Motor neuron (in vitro differentiated cells): ENCODE data around the gene TMOD4. TPM values are rescaled to one million over a fixed set of nuclear protein-coding genes. Genes with fewer than 3 reads are reported as not detected.

Experiments
- ATAC-seq, 8 experiments: fragments of 200-7000 bp; cut with Tn5 transposase; replicated peaks in 6 of 8; 2 replicates each; pipeline ENCODE4 v1.8.0; 2021; ENCODE audit warnings: mild to moderate bottlenecking in 8 of 8, moderate library complexity in 8 of 8
- H3K27ac ChIP-seq, 2 donors: fragments of 250-450 bp; sonication (Bioruptor Pico); 2 replicates each; pipeline ENCODE4 v1.9.0; 2021; ENCODE audit warnings: antibody characterized with exemption in 2 of 2, mild to moderate bottlenecking in 2 of 2, moderate library complexity in 1 of 2
- H3K4me1 ChIP-seq, 2 donors: fragments of 250-450 bp; sonication (Bioruptor Pico); replicated peaks in 1 of 2; 2 replicates each; pipeline ENCODE4 v1.6.1; 2021; ENCODE audit warnings: antibody characterized with exemption in 2 of 2, mild to moderate bottlenecking in 2 of 2, moderate library complexity in 1 of 2
- H3K4me3 ChIP-seq, 5 donors: fragments of 250-450 bp; sonication (Bioruptor Pico); 2 replicates each; pipeline ENCODE4 v1.9.0; 2021; ENCODE audit warnings: antibody characterized with exemption in 5 of 5, mild to moderate bottlenecking in 5 of 5, moderate library complexity in 4 of 5
- WGBS, 10 experiments: fragments of 450-650 bp; shearing (Covaris generic); methylation state at CpG; one replicate each; pipeline ENCODE4 v1.0.0; 2022; 5-methylcytosine and 5-hydroxymethylcytosine counted together
- in situ Hi-C, 9 experiments: fragments of 400-800 bp; cut with MboI; loops; one replicate each; pipeline ENCODE4 v1.15.0; 2021; ENCODE audit warnings: low sequenced_read_pairs in 9 of 9, low pct_unique_long_range_greater_than_20kb in 2 of 9; ENCODE audit not compliant: unreplicated experiment in 9 of 9
- total RNA-seq, 8 experiments: library from RNA; unstranded; fragments of 300-600 nt; gene quantifications; 2 replicates each; pipeline versions ENCODE4 v1.2.3 to v1.2.4, GENCODE V29; 2022

Gene TMOD4
- total RNA-seq, 8 experiments from 2014 or later = 0.27 to 2.0 (median 0.96) TPM; not detected in 2

DNA sequence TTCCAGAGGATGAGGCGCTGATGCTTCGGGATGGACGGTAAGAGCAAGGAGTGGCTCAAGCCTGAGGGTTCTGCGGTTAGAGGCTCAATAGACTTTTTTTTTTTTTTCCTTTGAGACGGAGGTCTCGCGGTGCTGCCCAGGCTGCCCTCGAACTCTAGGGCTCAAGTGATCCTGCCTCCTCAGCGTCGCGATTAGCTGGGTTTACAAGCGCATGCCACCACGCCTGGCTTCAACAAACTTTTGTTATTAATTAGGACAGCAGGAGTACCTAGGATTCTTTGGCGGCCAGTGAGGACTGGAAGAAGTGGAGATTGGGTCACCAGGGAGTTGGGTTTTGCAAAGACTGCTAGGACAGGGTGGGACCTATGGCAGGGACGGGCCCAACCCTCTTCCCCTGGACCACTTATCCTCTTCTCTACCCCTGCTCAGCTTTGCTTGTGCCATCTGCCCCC lies 9.2 kb downstream of the TMOD4 start:
- in situ Hi-C loops = loop anchor here in 1 of 9 experiments (25.0 kb wide), 1 partner anchor 104 kb away; the partner anchor contains the start of genes CDC42SE1, GABPB2 and MLLT11
- 2 to 8% (median 4%) methylated on average over 5 to 15 of the region's 15 CpGs; no CpG with 5 or more reads in 3 of the 10 experiments for WGBS, 10 experiments
- ATAC-seq = peak; percentile 8 to 54 (median 14)
- Histone ChIP-seq H3K4me3 (peak overlapping the region; percentile 58 to 79 (median 77)), H3K4me1 (peaks cover 12 to 13% of the 10 kb centered on the region in 2 donors), H3K27ac (peak overlapping the region; percentile 54 to 85)

DNA sequence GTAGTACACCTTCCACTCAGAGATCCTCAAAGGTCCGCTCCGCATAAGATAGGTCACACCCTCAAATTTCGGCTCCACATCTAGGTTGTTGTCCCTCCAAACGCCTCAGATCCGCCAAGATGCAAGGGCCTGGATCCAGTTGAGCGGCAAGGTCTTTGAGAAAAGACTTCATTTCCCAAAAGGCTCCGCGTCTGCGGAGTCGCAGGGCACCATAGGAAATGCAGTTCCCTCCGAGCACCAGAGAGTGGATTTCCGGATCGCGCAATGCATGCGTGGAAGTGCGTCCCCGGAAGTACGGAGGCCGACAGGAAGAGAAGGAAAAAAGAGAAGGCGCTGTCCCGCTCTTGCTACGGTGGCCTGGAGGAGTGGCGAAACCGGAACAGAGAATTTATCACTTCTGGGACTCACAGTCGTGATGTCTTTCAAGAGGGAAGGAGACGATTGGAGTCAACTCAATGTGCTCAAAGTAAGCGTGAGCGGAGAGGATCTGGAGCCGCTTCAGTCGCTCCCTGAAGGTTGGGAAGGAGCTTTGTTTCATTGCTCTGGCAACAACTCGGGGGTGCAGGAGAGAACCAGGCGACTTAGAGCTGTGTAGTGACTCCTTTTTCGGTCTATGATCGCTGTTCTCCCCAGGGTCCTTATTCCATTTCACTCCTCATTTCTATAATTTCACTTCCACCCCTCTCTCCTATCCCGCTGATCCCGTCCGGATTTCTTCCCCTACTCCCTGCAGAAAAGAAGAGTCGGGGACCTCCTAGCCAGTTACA lies 9.9 kb downstream of the TMOD4 start, which contains the start of the genes LYSMD1 and SCNM1:
LYSMD1 (minus strand) TSS at position 165 of the 767 bp plus-strand sequence. CDS start 644 bp downstream, outside the sequence.
SCNM1 (plus strand) TSS at position 407 of the 767 bp plus-strand sequence; CDS start at position 416, 9 bp downstream.
- peak within 1 kb of the TSS; percentile 78 to 85 for H3K27ac ChIP-seq
- in situ Hi-C loops = loop anchor here in 1 of 9 experiments (25.0 kb wide), 1 partner anchor 104 kb away; the partner anchor contains the start of genes CDC42SE1, GABPB2 and MLLT11
- H3K4me1 ChIP-seq = peaks cover 12 to 13% of the 10 kb centered on the region in 2 donors
- 0 to 10% (median 0%) methylated on average over 4 to 32 of the region's 38 CpGs; no CpG with 5 or more reads in 1 of the 10 experiments for WGBS, 10 experiments
- peak; percentile 75 to 93 (median 90) for ATAC-seq
- H3K4me3 ChIP-seq = peak within 1 kb of the TSS; percentile 58 to 79 (median 77)

DNA sequence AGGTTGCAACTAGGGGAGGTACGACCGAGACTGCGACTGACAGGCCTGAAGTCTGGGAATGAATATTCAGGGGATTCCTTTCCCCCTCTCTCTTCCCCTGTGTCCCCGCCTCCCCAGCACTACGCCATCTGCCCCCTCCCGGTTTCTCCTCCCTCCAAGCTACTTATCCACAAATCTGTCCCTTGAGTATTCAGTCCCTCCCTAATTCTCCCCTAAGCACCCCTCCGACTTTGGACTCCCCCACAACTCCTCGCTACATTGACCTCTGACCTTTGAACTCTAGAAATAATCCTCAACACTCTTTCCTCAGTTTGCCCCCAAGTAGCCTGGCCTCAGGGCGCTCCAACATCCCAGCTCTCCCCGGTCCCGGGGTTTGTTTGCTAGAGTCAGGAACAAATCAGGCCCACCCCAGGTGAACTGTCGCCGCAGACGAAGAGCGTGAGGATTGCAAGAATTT lies 10.5 kb downstream of the TMOD4 start:
- peak; percentile 41 to 73 (median 60) for ATAC-seq
- H3K27ac ChIP-seq = peak overlapping the region; percentile 78 to 84
- peak overlapping the region; percentile 58 to 79 (median 77) for H3K4me3 ChIP-seq
- H3K4me1 ChIP-seq = peaks cover 12 to 13% of the 10 kb centered on the region in 2 donors
- in situ Hi-C loops = loop anchor here in 1 of 9 experiments (25.0 kb wide), 1 partner anchor 103 kb away; the partner anchor contains the start of genes CDC42SE1, GABPB2 and MLLT11
- WGBS, 10 experiments = 0 to 3% (median 0%) methylated on average over 2 to 12 of the region's 15 CpGs; no CpG with 5 or more reads in 4 of the 10 experiments

DNA sequence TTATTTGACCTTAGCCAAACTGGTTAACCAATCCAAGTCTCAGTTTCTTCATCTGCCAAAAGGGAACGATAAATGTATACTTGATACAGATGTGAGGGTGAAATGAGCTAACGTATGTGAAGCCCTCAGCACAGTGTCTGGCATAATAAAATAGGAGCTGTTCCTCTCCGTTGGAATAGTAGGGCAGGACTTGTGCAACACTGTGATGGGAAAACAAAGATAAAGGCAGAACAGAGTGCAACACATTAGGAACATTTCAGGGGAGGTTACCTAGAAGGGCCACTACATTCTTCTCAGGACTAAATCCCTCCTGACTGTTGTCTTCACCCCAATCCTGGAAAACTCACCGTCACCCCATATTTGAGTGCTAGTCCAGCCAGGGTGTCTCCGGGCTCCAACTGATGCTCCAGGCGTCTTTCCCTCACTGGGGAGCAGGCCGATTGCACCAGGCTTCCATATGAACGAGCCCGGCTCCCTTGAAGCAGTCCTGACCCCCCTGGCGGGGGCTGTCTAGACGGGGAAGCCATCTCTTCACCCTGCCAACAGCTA lies 11.0 kb downstream of the TMOD4 start:
- ATAC-seq = peak in 4 of 8 experiments; percentile 0 to 1 (median 0)
- WGBS, 10 experiments = 0 to 43% (median 25%) methylated on average over 1 to 8 of the region's 11 CpGs; no CpG with 5 or more reads in 2 of the 10 experiments
- in situ Hi-C loops = loop anchor here in 1 of 9 experiments (25.0 kb wide), 1 partner anchor 103 kb away; the partner anchor contains the start of genes CDC42SE1, GABPB2 and MLLT11
- Histone ChIP-seq H3K4me1 (peaks cover 12 to 13% of the 10 kb centered on the region in 2 donors), H3K27ac (peak overlapping the region; percentile 78 to 84), H3K4me3 (peak overlapping the region; percentile 58 to 79 (median 77))

DNA sequence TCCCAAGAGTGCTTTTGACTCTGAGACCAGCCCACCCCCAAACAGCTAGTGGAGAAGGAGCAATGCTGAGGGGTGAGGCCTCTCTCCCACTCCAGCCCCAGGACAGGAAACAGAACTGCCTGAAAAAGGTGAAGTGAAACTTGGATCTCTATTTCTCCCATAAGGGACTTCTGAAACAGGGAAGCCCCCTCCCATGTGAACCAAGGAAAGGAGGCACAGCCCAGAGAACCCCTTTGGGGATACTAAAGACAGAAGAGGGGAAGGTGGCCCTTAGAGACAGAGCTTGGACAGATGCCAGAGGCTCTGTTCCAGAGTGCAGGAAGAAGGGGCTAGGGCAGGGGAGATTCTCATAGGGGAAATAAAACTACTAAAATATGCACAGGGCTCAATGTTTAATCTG lies 16.4 kb downstream of the TMOD4 start:
- H3K4me3 ChIP-seq = no peak overlapping the region
- H3K4me1 ChIP-seq = peaks cover 7 to 9% of the 10 kb centered on the region in 2 donors
- in situ Hi-C loops = loop anchor here in 1 of 9 experiments (25.0 kb wide), 1 partner anchor 97 kb away; the partner anchor contains the start of genes CDC42SE1, GABPB2 and MLLT11
- ATAC-seq = no peak
- no peak overlapping the region for H3K27ac ChIP-seq

DNA sequence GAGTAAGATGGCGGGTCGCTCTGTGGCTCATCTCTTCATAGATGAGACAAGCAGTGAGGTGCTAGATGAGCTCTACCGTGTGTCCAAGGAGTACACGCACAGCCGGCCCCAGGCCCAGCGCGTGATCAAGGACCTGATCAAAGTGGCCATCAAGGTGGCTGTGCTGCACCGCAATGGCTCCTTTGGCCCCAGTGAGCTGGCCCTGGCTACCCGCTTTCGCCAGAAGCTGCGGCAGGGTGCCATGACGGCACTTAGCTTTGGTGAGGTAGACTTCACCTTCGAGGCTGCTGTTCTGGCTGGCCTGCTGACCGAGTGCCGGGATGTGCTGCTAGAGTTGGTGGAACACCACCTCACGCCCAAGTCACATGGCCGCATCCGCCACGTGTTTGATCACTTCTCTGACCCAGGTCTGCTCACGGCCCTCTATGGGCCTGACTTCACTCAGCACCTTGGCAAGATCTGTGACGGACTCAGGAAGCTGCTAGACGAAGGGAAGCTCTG lies 17.0 kb downstream of the TMOD4 start:
- in situ Hi-C loops = loop anchor here in 1 of 9 experiments (25.0 kb wide), 1 partner anchor 96 kb away; the partner anchor contains the start of genes CDC42SE1, GABPB2 and MLLT11
- Histone ChIP-seq H3K27ac (no peak overlapping the region), H3K4me3 (no peak overlapping the region), H3K4me1 (peaks cover 2 to 5% of the 10 kb centered on the region in 2 donors)
- peak in 1 of 8 experiments; percentile 18 for ATAC-seq
- 90 to 96% (median 93%) methylated on average over 3 to 12 of the region's 22 CpGs; no CpG with 5 or more reads in 5 of the 10 experiments for WGBS, 10 experiments

DNA sequence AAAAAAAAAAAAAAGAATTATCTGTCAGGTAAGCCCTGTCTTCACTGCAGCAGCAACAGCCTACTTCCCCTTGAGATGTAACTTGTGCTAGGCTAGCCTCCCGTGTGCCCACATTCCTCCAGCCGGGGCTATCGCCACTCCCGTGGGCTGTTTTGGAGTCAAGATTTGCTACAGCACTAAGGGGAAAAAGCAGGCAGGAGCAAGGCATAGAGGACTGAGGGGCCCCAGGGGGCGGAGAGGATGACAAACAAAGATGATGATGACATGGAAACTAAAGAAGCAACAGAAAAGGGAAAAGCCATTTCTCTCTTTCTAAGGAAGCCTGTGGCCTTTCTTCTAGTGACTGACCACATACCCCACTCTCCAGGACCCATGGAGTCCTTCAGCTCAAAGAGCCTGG lies 17.5 kb downstream of the TMOD4 start:
- H3K27ac ChIP-seq = no peak overlapping the region
- WGBS, 10 experiments = 20 to 100% (median 94%) methylated on average over 1 to 5 of the region's 5 CpGs; no CpG with 5 or more reads in 2 of the 10 experiments
- peak in 1 of 8 experiments; percentile 16 for ATAC-seq
- H3K4me3 ChIP-seq = no peak overlapping the region
- in situ Hi-C loops = loop anchor here in 1 of 9 experiments (25.0 kb wide), 1 partner anchor 96 kb away; the partner anchor contains the start of genes CDC42SE1, GABPB2 and MLLT11
- H3K4me1 ChIP-seq = peaks cover 2 to 5% of the 10 kb centered on the region in 2 donors

DNA sequence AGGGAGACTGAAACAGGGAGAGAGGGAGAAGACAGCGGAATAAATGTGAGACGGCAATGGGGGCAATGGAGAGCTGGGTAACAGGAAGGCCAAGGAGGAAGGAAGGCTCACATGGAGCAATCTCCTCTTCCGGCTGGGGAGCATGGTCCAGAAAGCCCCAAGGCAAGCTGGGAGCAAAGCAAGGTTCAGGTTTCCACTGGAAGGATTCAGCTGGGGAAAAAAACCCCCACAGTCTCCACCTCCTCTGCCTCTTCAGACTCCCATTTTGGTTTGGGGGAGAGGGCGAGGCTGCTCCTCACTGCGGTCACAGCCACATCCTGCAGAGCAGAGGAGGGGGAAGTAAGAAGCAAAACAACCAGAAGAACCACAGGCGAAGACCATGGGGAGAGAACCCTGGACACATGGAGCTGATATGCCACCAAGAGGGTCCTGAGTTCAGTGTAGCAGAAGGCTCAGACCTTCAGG lies 18.7 kb downstream of the TMOD4 start:
- 33 to 100% (median 90%) methylated on average over 1 to 6 of the region's 6 CpGs; no CpG with 5 or more reads in 1 of the 10 experiments for WGBS, 10 experiments
- no peak overlapping the region for H3K27ac ChIP-seq
- in situ Hi-C loops = loop anchor here in 1 of 9 experiments (25.0 kb wide), 1 partner anchor 95 kb away; the partner anchor contains the start of genes CDC42SE1, GABPB2 and MLLT11
- H3K4me1 ChIP-seq = peaks cover 2 to 5% of the 10 kb centered on the region in 2 donors
- no peak for ATAC-seq
- no peak overlapping the region for H3K4me3 ChIP-seq

DNA sequence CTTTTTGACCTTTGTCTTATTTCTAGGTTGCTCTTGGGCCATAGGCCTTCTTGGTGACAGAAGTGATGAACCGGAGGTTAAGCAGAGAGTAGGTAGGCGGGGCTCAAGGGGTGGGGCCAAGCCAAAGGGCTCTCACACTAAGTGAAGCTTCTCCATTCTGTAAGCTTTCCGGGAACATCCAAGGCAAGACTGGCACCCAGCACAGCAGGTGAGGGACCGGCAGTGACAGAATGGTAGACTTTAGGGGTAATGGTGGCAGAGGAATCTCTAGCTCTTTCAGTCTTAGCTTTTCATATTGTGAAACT lies 19.3 kb downstream of the TMOD4 start, which contains the start of gene TNFAIP8L2:
TNFAIP8L2 (plus strand) TSS at position 135 of the 305 bp plus-strand sequence. CDS start 2,049 bp downstream, outside the sequence.
- ATAC-seq = peak; percentile 10 to 69 (median 36)
- in situ Hi-C loops = loop anchor here in 1 of 9 experiments (25.0 kb wide), 1 partner anchor 94 kb away; the partner anchor contains the start of genes CDC42SE1, GABPB2 and MLLT11
- Histone ChIP-seq H3K4me3 (no peak within 1 kb of the TSS), H3K4me1 (peaks cover 2 to 5% of the 10 kb centered on the region in 2 donors), H3K27ac (no peak within 1 kb of the TSS)
- 0 to 83% (median 63%) methylated on average over 1 to 3 of the region's 4 CpGs; no CpG with 5 or more reads in 3 of the 10 experiments for WGBS, 10 experiments

DNA sequence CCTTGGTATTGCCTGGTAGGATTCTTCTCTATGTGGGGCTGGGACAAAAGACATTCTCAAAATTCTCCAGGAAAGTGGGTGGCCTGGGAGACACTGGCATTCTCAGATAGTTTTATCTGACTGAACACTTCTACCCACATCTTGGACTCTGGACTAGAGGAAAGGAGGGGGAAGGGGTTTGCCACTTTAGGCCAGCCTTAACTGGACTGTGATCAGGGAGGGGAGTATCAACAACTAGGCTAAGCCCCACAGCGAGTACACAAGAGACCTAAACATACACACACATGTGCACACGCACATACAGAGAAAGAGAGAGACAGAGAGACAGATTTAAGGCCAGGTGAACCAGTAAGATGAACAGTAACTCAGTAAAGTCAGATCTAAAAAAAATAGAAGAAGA lies 28.1 kb downstream of the TMOD4 start:
- WGBS, 10 experiments = 58 to 100% (median 89%) methylated on average over 1 to 2 of the region's 2 CpGs; no CpG with 5 or more reads in 2 of the 10 experiments
- in situ Hi-C loops = no loop called here
- H3K4me1 ChIP-seq = peaks cover 29 to 32% of the 10 kb centered on the region in 2 donors
- ATAC-seq = no peak
- peak overlapping the region in 1 of 2 donors; percentile 46 for H3K27ac ChIP-seq
- peak overlapping the region in 3 of 5 donors; percentile 66 to 88 (median 85) for H3K4me3 ChIP-seq

DNA sequence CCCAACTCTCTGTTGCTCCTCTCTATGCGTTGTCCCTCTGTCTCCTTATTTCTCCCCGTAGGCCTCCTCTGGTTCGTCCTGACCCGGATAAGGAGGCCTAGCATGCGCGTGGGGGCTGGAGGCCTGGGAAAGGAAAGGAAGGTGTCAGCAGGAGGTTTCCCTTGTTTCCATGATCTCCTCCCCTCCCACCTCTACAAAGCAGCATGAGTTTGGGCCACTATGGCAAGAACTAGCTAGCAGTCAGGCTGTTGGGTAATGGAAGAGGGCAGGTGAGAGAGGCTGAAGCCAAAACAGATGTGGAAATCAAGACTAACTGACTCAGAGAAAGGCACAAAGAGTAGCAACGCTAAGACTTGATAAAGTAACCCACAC lies 28.7 kb downstream of the TMOD4 start:
- Histone ChIP-seq H3K4me1 (peaks cover 30 to 38% of the 10 kb centered on the region in 2 donors), H3K4me3 (peak overlapping the region; percentile 66 to 99 (median 88)), H3K27ac (peak overlapping the region; percentile 46 to 51)
- WGBS, 10 experiments = 0 to 75% (median 12%) methylated on average over 4 to 7 of the region's 7 CpGs; no CpG with 5 or more reads in 6 of the 10 experiments
- no peak for ATAC-seq
- in situ Hi-C loops = no loop called here
